ENCODE data around the gene TAX1BP3. TPM values are rescaled to one million over a fixed set of nuclear protein-coding genes. Genes with fewer than 3 reads are reported as not detected.

The TAX1BP3 gene
- total RNA-seq, 1 experiment from 2014 or later = 127 TPM

GRCh38 chr17:3691617-3692067 lies 23.3 kb upstream of the TAX1BP3 start:
- DNase-seq = no peak

GRCh38 chr17:3690094-3690715 lies 21.8 kb upstream of the TAX1BP3 start:
- no peak for DNase-seq
- no peaks in the 10 kb centered on the region for H3K36me3 ChIP-seq
- no peak overlapping the region for H3K4me3 ChIP-seq
- H3K27me3 ChIP-seq = no peaks in the 10 kb centered on the region
- no peaks in the 10 kb centered on the region for H3K9me3 ChIP-seq

More at GRCh38 chr17:3691617-3692067, 23.3 kb upstream of the TAX1BP3 start:
- H3K27me3 ChIP-seq = no peaks in the 10 kb centered on the region
- H3K36me3 ChIP-seq = no peaks in the 10 kb centered on the region
- H3K9me3 ChIP-seq = no peaks in the 10 kb centered on the region
- no peak overlapping the region for H3K4me3 ChIP-seq

- Histone ChIP-seq H3K4me3 (no peak overlapping the region), H3K27me3 (no peaks in the 10 kb centered on the region), H3K36me3 (no peaks in the 10 kb centered on the region), H3K9me3 (no peaks in the 10 kb centered on the region)
- no peak for DNase-seq
Measured at GRCh38 chr17:3689262-3690093, 21.1 kb upstream of the TAX1BP3 start.

- Histone ChIP-seq H3K9me3 (no peaks in the 10 kb centered on the region), H3K36me3 (no peaks in the 10 kb centered on the region), H3K27me3 (no peaks in the 10 kb centered on the region), H3K4me3 (no peak overlapping the region)
- no peak for DNase-seq
Measured at GRCh38 chr17:3688852-3689261, 20.5 kb upstream of the TAX1BP3 start.

- no peak for DNase-seq
- no peaks in the 10 kb centered on the region for H3K36me3 ChIP-seq
- no peak overlapping the region for H3K4me3 ChIP-seq
- no peaks in the 10 kb centered on the region for H3K27me3 ChIP-seq
- no peaks in the 10 kb centered on the region for H3K9me3 ChIP-seq
Measured at GRCh38 chr17:3688027-3688553, 19.7 kb upstream of the TAX1BP3 start.

- H3K4me3 ChIP-seq = no peak overlapping the region
- H3K9me3 ChIP-seq = no peaks in the 10 kb centered on the region
- H3K27me3 ChIP-seq = no peaks in the 10 kb centered on the region
- H3K36me3 ChIP-seq = no peaks in the 10 kb centered on the region
- DNase-seq = no peak
Measured at GRCh38 chr17:3685174-3685573, 16.8 kb upstream of the TAX1BP3 start.

- Histone ChIP-seq H3K36me3 (no peaks in the 10 kb centered on the region), H3K27me3 (no peaks in the 10 kb centered on the region), H3K9me3 (no peaks in the 10 kb centered on the region), H3K4me3 (no peak overlapping the region)
- DNase-seq = no peak
Measured at GRCh38 chr17:3683054-3683511, 14.7 kb upstream of the TAX1BP3 start.

- Histone ChIP-seq H3K9me3 (no peaks in the 10 kb centered on the region), H3K36me3 (no peaks in the 10 kb centered on the region), H3K27me3 (no peaks in the 10 kb centered on the region), H3K4me3 (no peak overlapping the region)
- no peak for DNase-seq
Measured at GRCh38 chr17:3682033-3682432, 13.7 kb upstream of the TAX1BP3 start.

GRCh38 chr17:3681565-3681964 lies 13.2 kb upstream of the TAX1BP3 start:
- Histone ChIP-seq H3K27me3 (no peaks in the 10 kb centered on the region), H3K36me3 (no peaks in the 10 kb centered on the region), H3K4me3 (no peak overlapping the region), H3K9me3 (no peaks in the 10 kb centered on the region)
- DNase-seq = no peak

- no peak overlapping the region for H3K4me3 ChIP-seq
- H3K9me3 ChIP-seq = no peaks in the 10 kb centered on the region
- H3K27me3 ChIP-seq = no peaks in the 10 kb centered on the region
- no peaks in the 10 kb centered on the region for H3K36me3 ChIP-seq
- no peak for DNase-seq
Measured at GRCh38 chr17:3681057-3681456, 12.7 kb upstream of the TAX1BP3 start.

- no peak for DNase-seq
- H3K36me3 ChIP-seq = no peaks in the 10 kb centered on the region
- no peak overlapping the region for H3K4me3 ChIP-seq
- no peaks in the 10 kb centered on the region for H3K27me3 ChIP-seq
- H3K9me3 ChIP-seq = no peaks in the 10 kb centered on the region
Measured at GRCh38 chr17:3679531-3680126, 11.3 kb upstream of the TAX1BP3 start.

GRCh38 chr17:3678821-3679530 lies 10.6 kb upstream of the TAX1BP3 start:
- H3K9me3 ChIP-seq = no peaks in the 10 kb centered on the region
- no peak for DNase-seq
- H3K4me3 ChIP-seq = no peak overlapping the region
- H3K36me3 ChIP-seq = no peaks in the 10 kb centered on the region
- no peaks in the 10 kb centered on the region for H3K27me3 ChIP-seq

- peak; percentile 32 for DNase-seq
Measured at GRCh38 chr17:3678095-3678820, 9.9 kb upstream of the TAX1BP3 start.

GRCh38 chr17:3675886-3676285 lies 7.5 kb upstream of the TAX1BP3 start:
- Histone ChIP-seq H3K4me3 (no peak overlapping the region), H3K9me3 (no peaks in the 10 kb centered on the region), H3K27me3 (no peaks in the 10 kb centered on the region), H3K36me3 (no peaks in the 10 kb centered on the region)
- no peak for DNase-seq

More at GRCh38 chr17:3678095-3678820, 9.9 kb upstream of the TAX1BP3 start:
- Histone ChIP-seq H3K27me3 (no peaks in the 10 kb centered on the region), H3K36me3 (no peaks in the 10 kb centered on the region), H3K9me3 (no peaks in the 10 kb centered on the region), H3K4me3 (no peak overlapping the region)

GRCh38 chr17:3672571-3672970 lies 4.2 kb upstream of the TAX1BP3 start:
- Histone ChIP-seq H3K36me3 (peaks cover 7% of the 10 kb centered on the region), H3K27me3 (no peaks in the 10 kb centered on the region), H3K4me3 (no peak overlapping the region), H3K9me3 (no peaks in the 10 kb centered on the region)
- no peak for DNase-seq

GRCh38 chr17:3669548-3669947 lies 1.2 kb upstream of the TAX1BP3 start:
- DNase-seq = no peak
- no peaks in the 10 kb centered on the region for H3K9me3 ChIP-seq

More at GRCh38 chr17:3669548-3669947, 1.2 kb upstream of the TAX1BP3 start:
- peak overlapping the region; percentile 99 for H3K4me3 ChIP-seq
- H3K36me3 ChIP-seq = peaks cover 11% of the 10 kb centered on the region
- no peaks in the 10 kb centered on the region for H3K27me3 ChIP-seq

All from MG63 (cell line).